Measurements from ENCODE around the gene COL4A2.

COL4A2 gene

GRCh38 chr13:110369400-110369799 lies 62.3 kb downstream of the COL4A2 start:
- no peak for TF ChIP-seq POLR2A (IDR thresholded peaks at IDR 0.05; ENCODE audit: low read depth, low read length)
- FAIRE-seq (peak; percentile 75), DNase-seq (ENCODE audit: insufficient read length, low spot score) (no peak)

DNA sequence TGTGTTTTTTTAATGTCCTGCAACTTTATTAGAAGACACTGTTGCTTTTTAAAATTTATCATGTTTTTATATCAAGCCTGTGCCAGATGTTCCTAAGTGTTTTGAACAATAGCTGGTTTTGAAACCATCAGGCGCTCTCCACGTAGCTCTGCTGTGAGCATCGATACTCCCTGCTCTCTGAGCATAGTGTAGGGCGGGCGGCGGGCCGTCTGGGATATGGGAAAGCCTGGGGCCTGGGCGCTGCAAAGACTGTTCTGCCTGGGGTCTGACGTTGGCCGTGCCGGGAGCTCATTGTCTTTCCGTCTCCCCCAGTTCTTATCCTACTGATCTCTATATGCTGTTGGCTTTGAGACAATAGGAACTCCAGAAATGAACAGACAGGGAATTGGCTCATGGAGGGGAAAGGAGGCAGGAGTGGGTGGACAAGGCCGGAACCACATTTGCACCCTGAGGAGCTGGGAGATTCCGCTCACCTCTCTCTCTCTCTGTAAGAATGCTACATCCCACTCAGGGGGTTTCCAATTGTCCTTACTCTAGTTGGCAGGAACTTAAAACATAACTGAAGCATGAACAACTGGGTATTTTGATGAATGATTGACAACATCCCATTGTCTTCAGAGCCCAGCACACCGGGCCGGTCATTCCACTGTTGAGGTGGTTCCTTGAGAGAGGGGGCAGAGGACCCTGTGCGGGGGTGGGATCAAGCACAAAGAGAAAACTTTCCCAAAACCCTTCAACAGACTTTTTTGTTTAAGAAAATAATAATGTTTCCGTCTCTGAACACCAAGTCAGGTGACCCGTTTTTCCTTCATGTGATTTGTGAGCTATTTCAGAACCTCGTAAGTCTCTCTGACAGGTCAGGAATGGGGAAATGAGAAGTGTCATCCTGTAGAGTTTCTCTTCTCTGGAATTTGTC lies 64.7 kb downstream of the COL4A2 start:
- no peak for TF ChIP-seq POLR2A (IDR thresholded peaks at IDR 0.05; ENCODE audit: low read depth, low read length)
- FAIRE-seq (peak; percentile 43), DNase-seq (ENCODE audit: insufficient read length, low spot score) (no peak)

DNA sequence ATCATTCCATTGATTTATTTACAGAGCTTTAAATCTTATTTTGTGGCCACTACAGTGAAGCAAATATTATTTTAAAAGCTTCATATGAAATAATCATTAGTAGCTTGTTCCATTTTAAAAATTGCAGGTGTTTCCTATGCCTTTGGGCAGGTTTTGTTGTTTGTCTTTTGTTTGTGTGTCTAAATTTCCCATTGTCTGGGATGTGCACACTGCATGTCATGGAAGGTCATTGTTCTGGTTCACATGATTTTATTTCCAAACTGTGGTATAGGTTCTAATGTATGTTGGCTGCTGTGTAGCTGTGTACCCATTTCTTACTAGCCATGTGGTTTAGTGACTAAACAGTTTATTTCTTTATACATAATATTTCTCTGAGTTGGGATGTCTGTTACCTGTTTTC lies 65.6 kb downstream of the COL4A2 start:
- peak; percentile 75 for FAIRE-seq
- no peak for DNase-seq (ENCODE audit: insufficient read length, low spot score)
- no peak for TF ChIP-seq POLR2A (IDR thresholded peaks at IDR 0.05; ENCODE audit: low read depth, low read length)

DNA sequence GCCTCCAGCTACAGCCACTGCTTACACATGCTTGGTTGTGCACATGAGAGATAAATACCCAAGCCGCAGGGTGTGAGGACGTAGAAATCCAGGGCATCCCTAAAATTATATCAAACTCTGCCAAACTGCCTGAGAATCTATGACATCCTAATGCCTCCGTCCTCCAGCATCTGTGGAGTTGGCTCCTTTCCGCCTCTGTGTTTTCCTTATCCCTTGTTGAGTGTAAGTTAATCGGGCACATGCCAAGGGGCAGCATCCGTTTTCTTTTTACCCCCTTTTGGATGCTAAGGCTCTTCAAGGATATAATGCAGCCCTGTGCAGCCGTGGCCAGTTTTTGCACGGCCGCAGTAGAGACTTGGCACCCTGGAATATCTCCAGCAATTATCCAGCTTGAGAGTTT lies 66.5 kb downstream of the COL4A2 start:
- no peak for TF ChIP-seq POLR2A (IDR thresholded peaks at IDR 0.05; ENCODE audit: low read depth, low read length)
- no peak for DNase-seq (ENCODE audit: insufficient read length, low spot score)

GRCh38 chr13:110374431-110375370 lies 67.6 kb downstream of the COL4A2 start:
- FAIRE-seq (no peak), DNase-seq (ENCODE audit: insufficient read length, low spot score) (no peak)
- no peak for TF ChIP-seq POLR2A (IDR thresholded peaks at IDR 0.05; ENCODE audit: low read depth, low read length)

More for the DNA sequence above, 66.5 kb downstream of the COL4A2 start:
- FAIRE-seq = no peak

GRCh38 chr13:110376120-110376519 lies 69.0 kb downstream of the COL4A2 start:
- DNase-seq (ENCODE audit: insufficient read length, low spot score) = no peak
- no peak for FAIRE-seq
- TF ChIP-seq POLR2A (IDR thresholded peaks at IDR 0.05; ENCODE audit: low read depth, low read length) = no peak

DNA sequence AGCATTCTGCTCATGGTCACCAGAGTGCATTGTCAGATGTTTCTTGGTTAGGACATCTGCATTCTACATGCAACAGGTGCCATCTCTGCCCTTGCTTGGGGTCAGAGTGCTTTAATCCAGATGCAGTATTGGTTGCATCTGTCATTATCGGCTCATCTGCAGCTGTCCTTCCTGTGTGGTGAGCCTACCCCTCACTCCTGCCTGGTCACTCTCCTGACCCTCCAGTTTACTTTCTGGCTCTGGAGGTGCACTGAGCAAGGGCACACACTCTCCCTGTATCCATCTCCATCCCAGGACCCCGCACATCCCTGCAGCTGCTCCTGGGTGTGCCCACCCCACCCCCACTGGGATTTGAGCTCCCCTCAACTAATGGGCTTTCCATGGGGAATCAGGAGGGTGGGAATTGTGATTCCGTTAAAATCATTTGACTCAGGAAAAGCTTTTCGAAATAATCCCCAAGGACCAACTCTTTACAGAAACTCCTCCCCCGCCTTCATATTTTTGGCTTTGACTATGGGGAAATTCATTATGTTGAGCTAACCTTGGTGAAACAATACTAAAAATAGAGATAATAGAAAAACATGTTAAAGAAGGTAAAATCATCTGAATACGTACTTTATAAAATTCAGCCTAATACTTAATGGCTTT lies 70.2 kb downstream of the COL4A2 start:
- no peak for DNase-seq (ENCODE audit: insufficient read length, low spot score)
- TF ChIP-seq POLR2A (IDR thresholded peaks at IDR 0.05; ENCODE audit: low read depth, low read length) = no peak
- FAIRE-seq = peak; percentile 20

GRCh38 chr13:110377826-110378201 lies 70.7 kb downstream of the COL4A2 start:
- FAIRE-seq = no peak
- no peak for TF ChIP-seq POLR2A (IDR thresholded peaks at IDR 0.05; ENCODE audit: low read depth, low read length)
- DNase-seq (ENCODE audit: insufficient read length, low spot score) = no peak

- FAIRE-seq (no peak), DNase-seq (ENCODE audit: insufficient read length, low spot score) (no peak)
- TF ChIP-seq POLR2A (IDR thresholded peaks at IDR 0.05; ENCODE audit: low read depth, low read length) = no peak
These were observed 72.3 kb downstream of the COL4A2 start for GRCh38 chr13:110379358-110379757.

GRCh38 chr13:110379905-110380341 lies 72.8 kb downstream of the COL4A2 start:
- no peak for DNase-seq (ENCODE audit: insufficient read length, low spot score)
- TF ChIP-seq POLR2A (IDR thresholded peaks at IDR 0.05; ENCODE audit: low read depth, low read length) = no peak
- FAIRE-seq = peak; percentile 58

DNA sequence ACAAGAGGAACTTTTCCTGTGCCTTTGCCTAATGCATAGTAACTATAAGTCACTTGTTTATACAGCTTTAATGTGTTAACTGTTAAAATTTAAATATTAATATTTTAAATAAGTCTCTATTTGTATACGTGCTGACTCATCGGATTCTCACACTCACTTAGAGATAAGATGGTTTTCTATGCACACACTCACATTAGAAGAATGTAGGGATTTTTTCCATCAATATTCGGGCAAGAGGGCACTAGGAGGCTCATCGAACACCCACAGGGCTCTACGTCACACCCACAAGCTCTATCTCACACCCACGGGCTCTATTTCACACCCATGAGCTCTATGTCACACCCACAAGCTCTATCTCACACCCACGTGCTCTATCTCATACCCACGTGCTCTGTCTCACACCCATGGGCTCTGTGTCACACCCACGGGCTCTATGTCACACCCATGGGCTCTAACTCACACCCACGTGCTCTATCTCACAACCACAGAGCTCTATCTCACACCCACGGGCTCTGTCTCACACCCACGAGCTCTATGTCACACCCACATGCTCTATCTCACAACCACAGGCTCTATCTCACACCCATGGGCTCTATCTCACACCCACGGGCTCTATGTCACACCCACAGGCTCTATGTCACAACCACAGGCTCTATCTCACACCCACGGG lies 73.4 kb downstream of the COL4A2 start:
- no peak for FAIRE-seq
- no peak for DNase-seq (ENCODE audit: insufficient read length, low spot score)
- no peak for TF ChIP-seq POLR2A (IDR thresholded peaks at IDR 0.05; ENCODE audit: low read depth, low read length)

DNA sequence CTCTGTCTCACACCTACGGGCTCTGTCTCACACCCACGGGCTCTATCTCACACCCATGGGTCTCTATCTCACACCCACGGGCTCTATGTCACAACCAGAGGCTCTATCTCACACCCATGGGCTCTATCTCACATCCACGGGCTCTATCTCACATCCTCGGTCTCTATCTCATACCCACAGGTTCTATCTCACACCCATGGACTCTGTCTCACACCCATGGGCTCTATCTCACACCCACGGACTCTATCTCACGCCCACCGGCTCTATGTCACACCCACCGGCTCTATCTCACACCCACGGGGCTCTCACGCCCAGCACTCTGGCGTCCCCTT lies 73.9 kb downstream of the COL4A2 start:
- DNase-seq (ENCODE audit: insufficient read length, low spot score) = no peak
- TF ChIP-seq POLR2A (IDR thresholded peaks at IDR 0.05; ENCODE audit: low read depth, low read length) = no peak
- FAIRE-seq = no peak

DNA sequence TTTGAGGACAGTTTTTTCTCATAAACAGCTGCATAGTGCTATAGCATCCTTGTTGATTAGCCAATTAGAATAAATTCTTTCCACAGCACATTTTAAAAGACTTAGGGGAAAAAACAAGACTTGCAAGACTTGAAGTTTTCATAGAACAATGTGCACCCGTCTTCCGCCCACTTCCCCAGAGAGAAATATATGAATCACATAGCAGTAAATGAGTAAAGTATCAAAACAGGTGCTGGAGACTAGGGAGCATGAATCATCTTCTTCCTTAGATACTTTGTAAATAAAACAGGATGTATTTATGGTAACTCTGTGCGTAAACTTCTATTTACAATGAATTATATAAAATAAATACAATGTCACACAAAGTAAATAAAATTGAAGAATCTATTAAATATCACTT lies 75.1 kb downstream of the COL4A2 start:
- DNase-seq (ENCODE audit: insufficient read length, low spot score) (peak; percentile 76), FAIRE-seq (peak; percentile 33)
- no peak for TF ChIP-seq POLR2A (IDR thresholded peaks at IDR 0.05; ENCODE audit: low read depth, low read length)
